ENCODE data around the gene EVA1A. TPM values are rescaled to one million over a fixed set of nuclear protein-coding genes. Genes with fewer than 3 reads are reported as not detected.
A peak's percentile ranks its signal among the peaks of the same experiment; 100 is the strongest.

Gene EVA1A
- total and polyA plus RNA-seq, 2 donors (not counting 1 experiment from before 2014, with no cell fraction given) = 22.8 to 31.7 TPM

DNA sequence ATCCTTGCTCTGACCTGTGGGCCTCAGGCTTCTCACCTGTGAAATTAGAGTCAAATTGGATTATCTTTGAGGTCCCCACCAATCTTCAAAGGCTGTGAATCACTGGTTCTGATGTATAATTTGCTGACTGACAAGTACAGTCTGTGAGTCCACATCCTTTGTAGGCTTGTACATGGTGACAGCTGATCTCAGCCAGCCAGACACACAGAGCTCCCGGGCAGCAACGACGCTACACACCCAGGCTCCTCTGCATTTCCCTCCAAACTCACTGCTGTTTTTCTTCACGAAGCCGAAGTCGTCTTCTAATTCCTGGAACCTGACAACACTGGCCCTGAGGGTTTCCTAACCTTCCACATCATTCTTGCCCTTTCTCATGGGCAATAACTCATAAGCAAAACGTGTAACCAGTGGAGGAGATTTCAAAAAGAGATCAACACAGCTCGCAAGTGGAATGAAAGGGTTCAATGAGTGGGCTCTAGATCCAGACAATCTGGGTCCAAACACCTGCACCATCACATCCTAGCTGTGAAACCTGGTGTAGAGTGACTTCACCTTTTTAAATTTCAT lies 37.9 kb upstream of the EVA1A start:
- Histone ChIP-seq H3K4me3 (replicated peaks in 1 of 4; ENCODE audit: control extremely low read depth in 1 of 4, insufficient read depth in 1 of 4, low read depth in 3 of 4, low read length in 4 of 4) (no peak overlapping the region), H2AFZ (ENCODE audit: low read length) (no peak overlapping the region), H3K27me3 (ENCODE audit: control insufficient read depth, insufficient read depth, low read length) (no peaks in the 10 kb centered on the region), H3K27ac (ENCODE audit: insufficient read depth, low read length) (no peak overlapping the region), H3K9ac (ENCODE audit: insufficient read depth, low read length) (no peak overlapping the region), H3K9me3 (ENCODE audit: control insufficient read depth, insufficient read depth, low read depth, low read length) (no peaks in the 10 kb centered on the region), H3K79me2 (ENCODE audit: control insufficient read depth, insufficient read depth, low read length) (no peaks in the 10 kb centered on the region), H4K20me1 (ENCODE audit: control insufficient read depth, extremely low read depth, insufficient read depth, low read length) (no peaks in the 10 kb centered on the region), H3K36me3 (ENCODE audit: control insufficient read depth, insufficient read depth, low read length) (no peaks in the 10 kb centered on the region), H3K4me1 (ENCODE audit: control insufficient read depth, extremely low read depth, insufficient read depth, low read length) (peaks cover 22% of the 10 kb centered on the region), H3K4me2 (ENCODE audit: extremely low read depth, insufficient read depth, low read length) (no peak overlapping the region)
- DNase-seq (ENCODE audit: low read depth in 2 of 2) = no peak
- TF ChIP-seq, protein P1, sequence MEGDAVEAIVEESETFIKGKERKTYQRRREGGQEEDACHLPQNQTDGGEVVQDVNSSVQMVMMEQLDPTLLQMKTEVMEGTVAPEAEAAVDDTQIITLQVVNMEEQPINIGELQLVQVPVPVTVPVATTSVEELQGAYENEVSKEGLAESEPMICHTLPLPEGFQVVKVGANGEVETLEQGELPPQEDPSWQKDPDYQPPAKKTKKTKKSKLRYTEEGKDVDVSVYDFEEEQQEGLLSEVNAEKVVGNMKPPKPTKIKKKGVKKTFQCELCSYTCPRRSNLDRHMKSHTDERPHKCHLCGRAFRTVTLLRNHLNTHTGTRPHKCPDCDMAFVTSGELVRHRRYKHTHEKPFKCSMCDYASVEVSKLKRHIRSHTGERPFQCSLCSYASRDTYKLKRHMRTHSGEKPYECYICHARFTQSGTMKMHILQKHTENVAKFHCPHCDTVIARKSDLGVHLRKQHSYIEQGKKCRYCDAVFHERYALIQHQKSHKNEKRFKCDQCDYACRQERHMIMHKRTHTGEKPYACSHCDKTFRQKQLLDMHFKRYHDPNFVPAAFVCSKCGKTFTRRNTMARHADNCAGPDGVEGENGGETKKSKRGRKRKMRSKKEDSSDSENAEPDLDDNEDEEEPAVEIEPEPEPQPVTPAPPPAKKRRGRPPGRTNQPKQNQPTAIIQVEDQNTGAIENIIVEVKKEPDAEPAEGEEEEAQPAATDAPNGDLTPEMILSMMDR (conservative IDR thresholded peaks at IDR 0.05 in 1 of 2, IDR thresholded peaks at IDR 0.05 in 1 of 2; ENCODE audit: low read depth in 1 of 2, low read length in 2 of 2) = no peak
- no peak for TF ChIP-seq EZH2 (IDR thresholded peaks at IDR 0.05; ENCODE audit: low read length, missing control alignments)

DNA sequence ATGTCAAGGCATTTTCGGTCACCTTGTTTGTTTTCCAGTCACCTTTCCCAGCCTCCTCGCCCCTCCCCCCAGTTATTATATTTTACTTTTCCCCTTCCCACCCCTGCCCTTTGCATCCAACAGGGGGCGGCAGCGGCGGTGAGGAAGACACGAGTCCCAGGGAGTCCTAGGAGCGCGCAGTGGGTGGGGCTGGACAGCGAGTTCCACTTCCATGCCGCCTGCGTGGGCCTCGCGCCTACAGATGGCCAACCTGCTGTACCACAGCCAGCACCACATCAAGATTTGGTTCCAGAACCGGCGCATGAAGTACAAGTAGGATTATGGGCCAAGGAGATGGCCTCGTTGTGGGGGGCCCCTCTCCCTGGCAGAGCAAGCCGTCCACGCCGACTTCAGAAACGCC lies 37.2 kb upstream of the EVA1A start:
- Histone ChIP-seq H3K9me3 (ENCODE audit: control insufficient read depth, insufficient read depth, low read depth, low read length) (no peaks in the 10 kb centered on the region), H3K4me1 (ENCODE audit: control insufficient read depth, extremely low read depth, insufficient read depth, low read length) (peaks cover 18% of the 10 kb centered on the region), H4K20me1 (ENCODE audit: control insufficient read depth, extremely low read depth, insufficient read depth, low read length) (no peaks in the 10 kb centered on the region), H3K9ac (ENCODE audit: insufficient read depth, low read length) (no peak overlapping the region), H3K36me3 (ENCODE audit: control insufficient read depth, insufficient read depth, low read length) (no peaks in the 10 kb centered on the region), H3K4me3 (replicated peaks in 1 of 4; ENCODE audit: control extremely low read depth in 1 of 4, insufficient read depth in 1 of 4, low read depth in 3 of 4, low read length in 4 of 4) (no peak overlapping the region), H3K4me2 (ENCODE audit: extremely low read depth, insufficient read depth, low read length) (no peak overlapping the region), H2AFZ (ENCODE audit: low read length) (no peak overlapping the region), H3K27me3 (ENCODE audit: control insufficient read depth, insufficient read depth, low read length) (no peaks in the 10 kb centered on the region), H3K79me2 (ENCODE audit: control insufficient read depth, insufficient read depth, low read length) (no peaks in the 10 kb centered on the region), H3K27ac (ENCODE audit: insufficient read depth, low read length) (no peak overlapping the region)
- TF ChIP-seq, protein P1 (conservative IDR thresholded peaks at IDR 0.05 in 1 of 2, IDR thresholded peaks at IDR 0.05 in 1 of 2; ENCODE audit: low read depth in 1 of 2, low read length in 2 of 2) = no peak
- no peak for TF ChIP-seq EZH2 (IDR thresholded peaks at IDR 0.05; ENCODE audit: low read length, missing control alignments)
- DNase-seq (ENCODE audit: low read depth in 2 of 2) = no peak

DNA sequence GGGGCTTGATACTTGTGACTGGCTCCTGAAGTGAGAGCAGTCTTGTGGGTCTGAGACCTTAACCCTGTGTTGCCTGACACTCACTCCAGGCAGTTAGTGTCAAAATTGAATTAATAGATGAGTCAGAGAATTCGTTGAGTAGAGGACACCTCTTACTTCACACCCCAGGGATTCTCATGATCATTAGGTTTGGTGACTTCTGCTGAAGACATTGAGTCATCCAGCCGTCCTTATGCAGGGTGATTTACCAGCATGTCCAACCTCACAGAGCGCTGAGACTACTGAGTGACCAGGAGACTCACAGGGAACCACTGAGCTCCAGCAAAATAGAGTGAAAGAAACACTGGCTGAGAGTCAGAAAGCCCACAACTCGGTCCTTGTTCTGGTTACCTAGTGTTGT lies 36.0 kb upstream of the EVA1A start:
- Histone ChIP-seq H4K20me1 (ENCODE audit: control insufficient read depth, extremely low read depth, insufficient read depth, low read length) (no peaks in the 10 kb centered on the region), H3K4me2 (ENCODE audit: extremely low read depth, insufficient read depth, low read length) (no peak overlapping the region), H3K4me3 (replicated peaks in 1 of 4; ENCODE audit: control extremely low read depth in 1 of 4, insufficient read depth in 1 of 4, low read depth in 3 of 4, low read length in 4 of 4) (no peak overlapping the region), H3K79me2 (ENCODE audit: control insufficient read depth, insufficient read depth, low read length) (no peaks in the 10 kb centered on the region), H2AFZ (ENCODE audit: low read length) (no peak overlapping the region), H3K9ac (ENCODE audit: insufficient read depth, low read length) (no peak overlapping the region), H3K9me3 (ENCODE audit: control insufficient read depth, insufficient read depth, low read depth, low read length) (no peaks in the 10 kb centered on the region), H3K27me3 (ENCODE audit: control insufficient read depth, insufficient read depth, low read length) (no peaks in the 10 kb centered on the region), H3K27ac (ENCODE audit: insufficient read depth, low read length) (peak overlapping the region; percentile 42), H3K4me1 (ENCODE audit: control insufficient read depth, extremely low read depth, insufficient read depth, low read length) (peaks cover 20% of the 10 kb centered on the region), H3K36me3 (ENCODE audit: control insufficient read depth, insufficient read depth, low read length) (no peaks in the 10 kb centered on the region)
- TF ChIP-seq EZH2 (IDR thresholded peaks at IDR 0.05; ENCODE audit: low read length, missing control alignments) = no peak
- TF ChIP-seq, protein P1 (conservative IDR thresholded peaks at IDR 0.05 in 1 of 2, IDR thresholded peaks at IDR 0.05 in 1 of 2; ENCODE audit: low read depth in 1 of 2, low read length in 2 of 2) = no peak
- peak in 1 of 2 donors; percentile 69 for DNase-seq (ENCODE audit: low read depth in 2 of 2)

Data from fibroblast of lung (primary cell).